PFSK-1 (cell line): Measurements from ENCODE around the gene GIPC2.

Experiments used
- FOXP2 ChIP-seq: optimal IDR thresholded peaks from 2 replicates; pipeline ENCODE3; 2011; ENCODE audit warnings: borderline replicate concordance, control low read depth, inconsistent platforms; ENCODE audit not compliant: insufficient read depth; ENCODE audit errors: extremely low read length, extremely low read depth
- POLR2AphosphoS5 ChIP-seq: IDR thresholded peaks from 2 replicates; pipeline ENCODE4 v1.6.1; 2012; ENCODE audit warnings: low read depth, mild to moderate bottlenecking, control low read depth, low read length, moderate library complexity
- SIN3A ChIP-seq: IDR thresholded peaks from 2 replicates; pipeline ENCODE4 v1.6.1; 2012; ENCODE audit warnings: mild to moderate bottlenecking, low read length, moderate library complexity, borderline replicate concordance; ENCODE audit not compliant: insufficient read depth
- TAF1 ChIP-seq: IDR thresholded peaks from 2 replicates; pipeline ENCODE4 v1.6.1; 2012; ENCODE audit warnings: low read length, control low read depth, borderline replicate concordance; ENCODE audit not compliant: insufficient read depth
- TF ChIP-seq, protein P1 (sequence below), 2 experiments: IDR thresholded peaks; 2 replicates each; pipeline versions ENCODE4 v1.6.1 to v1.8.0; 2011 to 2012; ENCODE audit warnings: low read depth in 2 of 2, low read length in 2 of 2, control low read depth in 1 of 2, inconsistent platforms in 1 of 2, mild to moderate bottlenecking in 1 of 2, moderate library complexity in 1 of 2; ENCODE audit not compliant: insufficient read depth in 1 of 2

The GIPC2 gene

DNA sequence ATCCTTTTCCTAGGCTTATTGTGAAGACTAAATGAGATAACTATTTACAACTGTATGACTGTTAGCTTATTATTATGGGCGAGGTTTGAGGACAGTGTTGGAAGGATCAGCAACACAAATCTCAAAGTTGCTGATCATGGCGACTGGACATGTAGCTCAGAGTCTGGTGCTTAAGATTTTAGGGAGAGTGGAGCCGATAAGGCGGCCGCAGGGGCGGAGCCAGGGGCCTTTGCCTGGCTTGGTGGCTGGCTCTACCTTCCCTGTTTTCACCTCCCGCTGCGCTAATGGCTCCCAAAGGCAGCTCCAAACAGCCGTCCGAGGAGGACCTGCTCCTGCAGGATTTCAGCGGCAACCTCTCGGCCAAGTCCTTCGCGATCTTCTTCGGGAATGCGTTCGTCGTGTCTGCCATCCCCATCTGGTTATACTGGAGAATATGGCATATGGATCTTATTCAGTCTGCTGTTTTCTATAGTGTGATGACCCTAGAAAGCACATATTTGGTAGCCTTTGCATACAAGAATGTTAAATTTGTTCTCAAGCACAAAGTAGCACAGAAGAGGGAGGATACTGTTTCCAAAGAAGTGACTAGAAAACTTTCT, 45.5 kb downstream of the GIPC2 start:
- TF ChIP-seq POLR2AphosphoS5 (no peak), FOXP2 (no peak), TAF1 (no peak), SIN3A (no peak)
- TF ChIP-seq, protein P1, sequence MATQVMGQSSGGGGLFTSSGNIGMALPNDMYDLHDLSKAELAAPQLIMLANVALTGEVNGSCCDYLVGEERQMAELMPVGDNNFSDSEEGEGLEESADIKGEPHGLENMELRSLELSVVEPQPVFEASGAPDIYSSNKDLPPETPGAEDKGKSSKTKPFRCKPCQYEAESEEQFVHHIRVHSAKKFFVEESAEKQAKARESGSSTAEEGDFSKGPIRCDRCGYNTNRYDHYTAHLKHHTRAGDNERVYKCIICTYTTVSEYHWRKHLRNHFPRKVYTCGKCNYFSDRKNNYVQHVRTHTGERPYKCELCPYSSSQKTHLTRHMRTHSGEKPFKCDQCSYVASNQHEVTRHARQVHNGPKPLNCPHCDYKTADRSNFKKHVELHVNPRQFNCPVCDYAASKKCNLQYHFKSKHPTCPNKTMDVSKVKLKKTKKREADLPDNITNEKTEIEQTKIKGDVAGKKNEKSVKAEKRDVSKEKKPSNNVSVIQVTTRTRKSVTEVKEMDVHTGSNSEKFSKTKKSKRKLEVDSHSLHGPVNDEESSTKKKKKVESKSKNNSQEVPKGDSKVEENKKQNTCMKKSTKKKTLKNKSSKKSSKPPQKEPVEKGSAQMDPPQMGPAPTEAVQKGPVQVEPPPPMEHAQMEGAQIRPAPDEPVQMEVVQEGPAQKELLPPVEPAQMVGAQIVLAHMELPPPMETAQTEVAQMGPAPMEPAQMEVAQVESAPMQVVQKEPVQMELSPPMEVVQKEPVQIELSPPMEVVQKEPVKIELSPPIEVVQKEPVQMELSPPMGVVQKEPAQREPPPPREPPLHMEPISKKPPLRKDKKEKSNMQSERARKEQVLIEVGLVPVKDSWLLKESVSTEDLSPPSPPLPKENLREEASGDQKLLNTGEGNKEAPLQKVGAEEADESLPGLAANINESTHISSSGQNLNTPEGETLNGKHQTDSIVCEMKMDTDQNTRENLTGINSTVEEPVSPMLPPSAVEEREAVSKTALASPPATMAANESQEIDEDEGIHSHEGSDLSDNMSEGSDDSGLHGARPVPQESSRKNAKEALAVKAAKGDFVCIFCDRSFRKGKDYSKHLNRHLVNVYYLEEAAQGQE (IDR thresholded peaks at IDR 0.05; ENCODE audit: insufficient read depth in 1 of 2, low read depth in 2 of 2, low read length in 2 of 2): no peak

DNA sequence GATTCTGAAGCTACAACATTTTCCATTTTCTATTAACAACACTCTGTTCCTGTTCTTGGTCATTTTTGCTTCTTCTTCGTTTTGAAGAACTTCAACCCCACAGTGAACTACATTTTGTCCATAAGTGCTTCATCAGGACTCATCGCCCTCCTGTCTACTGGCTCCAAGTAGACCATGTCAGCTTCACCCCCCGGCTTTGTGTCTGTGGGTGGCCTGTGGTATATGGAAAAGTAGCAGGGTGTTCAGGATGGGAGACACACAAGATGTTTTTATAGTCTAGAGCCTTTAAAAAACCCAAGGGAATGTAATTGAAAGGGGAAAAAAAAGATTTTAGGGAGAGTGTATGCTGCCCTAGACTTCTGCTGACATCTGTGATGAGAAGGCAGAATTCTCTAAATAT, 46.1 kb downstream of the GIPC2 start:
- TF ChIP-seq, protein P1 (IDR thresholded peaks at IDR 0.05; ENCODE audit: insufficient read depth in 1 of 2, low read depth in 2 of 2, low read length in 2 of 2): no peak
- TF ChIP-seq POLR2AphosphoS5 (no peak), TAF1 (no peak), FOXP2 (no peak), SIN3A (no peak)

DNA sequence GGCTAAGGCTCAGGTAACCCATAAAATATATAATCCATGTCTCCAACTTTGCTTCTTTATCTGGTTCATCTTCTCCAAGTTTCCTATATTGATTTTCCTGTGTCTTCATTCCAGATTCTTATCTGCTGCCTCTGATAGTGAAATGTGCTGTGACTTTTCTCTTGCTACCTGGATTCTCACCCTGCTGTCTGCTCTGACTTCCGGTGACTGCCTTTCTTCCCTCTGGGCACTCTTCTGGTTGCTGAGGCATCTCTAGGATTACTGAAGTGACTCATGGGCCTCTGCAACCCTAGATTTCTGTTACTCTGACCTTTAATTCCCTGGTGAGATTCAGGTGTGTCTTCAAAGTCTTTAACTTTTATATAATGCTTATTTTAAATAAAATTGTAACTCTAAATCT, 46.9 kb downstream of the GIPC2 start:
- TF ChIP-seq SIN3A: no peak
- TF ChIP-seq, protein P1 (IDR thresholded peaks at IDR 0.05; ENCODE audit: insufficient read depth in 1 of 2, low read depth in 2 of 2, low read length in 2 of 2): no peak
- TF ChIP-seq POLR2AphosphoS5: no peak
- TF ChIP-seq FOXP2: no peak
- no peak for TF ChIP-seq TAF1

DNA sequence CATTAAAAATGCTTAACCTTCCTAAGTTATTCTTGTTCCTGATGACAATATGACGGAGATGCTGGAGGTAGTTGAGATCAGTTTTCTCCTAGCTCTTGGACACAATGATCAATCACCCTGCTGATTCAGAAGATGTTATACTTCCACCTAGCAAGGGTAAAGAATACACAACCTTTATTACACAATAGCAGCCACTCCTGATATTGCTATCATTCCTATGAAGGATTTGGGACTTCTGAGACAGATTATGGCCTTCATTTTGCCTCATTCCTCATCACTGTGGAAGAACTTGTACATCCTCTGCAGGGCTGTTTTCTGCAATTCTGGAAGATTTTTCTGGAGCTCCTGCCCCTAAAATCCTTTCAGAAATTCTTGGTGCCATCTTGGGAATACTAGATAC, 47.8 kb downstream of the GIPC2 start:
- no peak for TF ChIP-seq POLR2AphosphoS5
- no peak for TF ChIP-seq SIN3A
- no peak for TF ChIP-seq FOXP2
- TF ChIP-seq TAF1: no peak
- TF ChIP-seq, protein P1 (IDR thresholded peaks at IDR 0.05; ENCODE audit: insufficient read depth in 1 of 2, low read depth in 2 of 2, low read length in 2 of 2): no peak

DNA sequence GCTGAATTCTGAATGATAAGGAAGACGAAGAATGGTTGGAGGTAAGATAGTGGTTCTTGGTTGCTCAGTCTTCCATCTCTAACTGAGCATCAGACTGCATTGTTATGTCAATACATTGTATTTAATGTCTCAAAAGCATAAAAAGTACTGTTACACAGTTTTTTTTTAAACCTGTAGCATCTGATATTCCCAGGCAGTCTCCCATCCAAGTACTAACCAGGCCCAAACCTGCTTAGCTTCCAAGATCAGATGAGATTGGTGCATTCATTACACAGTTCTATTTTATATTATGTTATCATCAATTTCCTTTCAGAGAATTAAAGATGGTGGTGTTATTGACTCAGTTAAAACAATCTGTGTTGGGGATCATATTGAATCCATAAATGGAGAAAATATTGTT, 48.9 kb downstream of the GIPC2 start:
- no peak for TF ChIP-seq SIN3A
- no peak for TF ChIP-seq TAF1
- no peak for TF ChIP-seq FOXP2
- TF ChIP-seq, protein P1 (IDR thresholded peaks at IDR 0.05; ENCODE audit: insufficient read depth in 1 of 2, low read depth in 2 of 2, low read length in 2 of 2): no peak
- no peak for TF ChIP-seq POLR2AphosphoS5
